Activated naive CD8-positive, alpha-beta T cell treated with anti-CD3 and anti-CD28 coated beads, Interleukin-2, amount 50 U/mL, for 16 hours (primary cell): ENCODE data around the gene GNAO1.
"Not testable (repeated sequence)": the region's sequence is repeated elsewhere in the genome, so short reads cannot be mapped to it uniquely, and the experiment has no call there.

ENCODE experiments used
- DNase-seq: peaks from one replicate; pipeline ENCODE4 v3.0.0-alpha.2; 2020; ENCODE audit warnings: low read depth, low spot score

The GNAO1 gene

DNA sequence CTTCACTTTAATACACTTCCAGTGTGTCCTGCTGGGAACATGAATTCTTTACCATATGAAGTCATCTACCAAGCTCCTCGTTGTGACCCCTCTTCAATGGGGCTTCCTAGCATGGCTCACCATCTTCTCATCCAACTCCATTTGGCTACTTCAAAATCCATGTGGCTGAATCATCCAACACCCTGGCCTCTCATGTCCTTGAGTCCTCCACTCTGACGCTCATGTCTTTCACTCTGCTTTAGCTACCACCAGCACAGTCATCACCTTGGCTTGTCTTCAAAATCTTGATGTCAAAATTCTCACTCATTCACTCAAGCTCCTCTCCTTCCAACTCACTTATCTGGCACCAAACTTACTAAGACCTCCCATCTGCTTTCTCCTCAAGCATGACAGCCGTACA is 198.3 kb downstream of the GNAO1 start:
- DNase-seq: no peak

- DNase-seq: not testable (repeated sequence)
These were observed 205.4 kb downstream of the GNAO1 start for GRCh38 chr16:56396724-56397123.

DNA sequence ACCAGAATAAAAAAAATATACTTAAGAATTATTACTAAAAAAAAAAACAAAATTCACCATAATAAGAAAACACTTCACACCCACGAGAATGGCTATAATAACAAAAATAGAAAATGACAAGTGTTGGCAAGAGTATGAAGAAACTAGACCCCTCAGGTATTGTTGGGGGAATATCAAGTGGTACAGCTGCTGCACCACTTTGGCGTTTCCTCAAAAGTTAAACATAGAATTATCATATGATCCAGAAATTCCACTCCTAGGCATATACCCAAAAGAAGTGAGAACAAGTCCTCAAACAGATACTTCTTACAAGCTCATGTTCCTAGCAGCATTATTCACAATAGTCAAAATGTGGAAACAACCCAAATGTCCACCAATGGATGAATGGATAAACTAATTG is 207.8 kb downstream of the GNAO1 start:
- no peak for DNase-seq

DNA sequence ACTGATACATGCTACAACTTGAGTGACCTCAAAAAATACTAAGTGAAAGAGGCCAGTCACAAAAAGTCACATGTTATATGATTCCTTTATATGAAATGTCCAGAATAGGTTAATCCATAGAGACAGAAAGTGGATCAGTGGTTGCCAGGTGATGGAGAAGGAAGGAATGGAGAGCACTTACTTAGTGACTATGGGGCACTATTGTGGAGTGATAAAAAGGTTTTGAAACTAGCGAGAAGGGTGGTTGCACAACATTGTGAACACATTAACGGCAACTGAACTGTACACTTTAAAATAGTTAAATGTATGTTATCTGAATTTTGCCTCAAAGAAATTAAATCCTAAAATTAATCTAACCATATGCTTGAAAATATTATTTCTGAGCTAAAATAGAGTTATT is 208.2 kb downstream of the GNAO1 start:
- no peak for DNase-seq

GRCh38 chr16:56400458-56400857 is 209.2 kb downstream of the GNAO1 start:
- no peak for DNase-seq

GRCh38 chr16:56401482-56401881 is 210.2 kb downstream of the GNAO1 start:
- no peak for DNase-seq

- no peak for DNase-seq
These were observed 214.8 kb downstream of the GNAO1 start for GRCh38 chr16:56405977-56406672.
